Kidney (tissue), 14 donors: ENCODE results near the gene STX3. TPM values are rescaled to one million over a fixed set of nuclear protein-coding genes. Genes with fewer than 3 reads are reported as not detected.

ENCODE experiments used
- DNase-seq, 5 donors: peaks; one replicate each; pipeline ENCODE4 v3.0.0-alpha.2; 2013 to 2020
- FAIRE-seq: peaks from 2 replicates; lab custom pipeline; 2012; peaks lifted over from hg19 to GRCh38; lab: Jason Lieb, UNC
- H3K27ac ChIP-seq, 2 donors: one replicate each; pipeline ENCODE4 v1.7.0; 2013; ENCODE audit warnings: low read depth in 2 of 2, low read length in 2 of 2, inconsistent platforms in 1 of 2
- H3K27me3 ChIP-seq: one replicate; pipeline ENCODE4 v1.7.1; 2013; ENCODE audit warnings: low read length, inconsistent platforms; ENCODE audit not compliant: control insufficient read depth, insufficient read depth
- H3K36me3 ChIP-seq, 3 donors: one replicate each; pipeline versions ENCODE4 v1.7.0 to v1.7.1; 2013; ENCODE audit warnings: low read length in 3 of 3, control low read depth in 1 of 3, inconsistent platforms in 1 of 3; ENCODE audit not compliant: insufficient read depth in 3 of 3, control insufficient read depth in 2 of 3
- H3K4me1 ChIP-seq, 3 donors: one replicate each; pipeline versions ENCODE4 v1.7.0 to v1.7.1; 2013; ENCODE audit warnings: low read length in 3 of 3, inconsistent platforms in 1 of 3, low read depth in 1 of 3; ENCODE audit not compliant: control insufficient read depth in 2 of 3, insufficient read depth in 2 of 3
- H3K4me3 ChIP-seq, 3 donors: one replicate each; pipeline versions ENCODE4 v1.7.0 to v1.8.1; 2013; ENCODE audit warnings: low read length in 3 of 3, control low read depth in 1 of 3, inconsistent platforms in 1 of 3
- H3K9ac ChIP-seq, 3 donors: one replicate each; pipeline versions ENCODE4 v1.7.0 to v1.7.1; 2013; ENCODE audit warnings: low read length in 3 of 3, control low read depth in 1 of 3, inconsistent platforms in 1 of 3
- H3K9me3 ChIP-seq, 3 donors: one replicate each; pipeline versions ENCODE4 v1.7.0 to v1.7.1; 2013; ENCODE audit warnings: low read length in 3 of 3, control low read depth in 1 of 3, inconsistent platforms in 1 of 3; ENCODE audit not compliant: control insufficient read depth in 2 of 3, insufficient read depth in 1 of 3
- intact Hi-C: fragments of 100-400 bp; cut with DNase I; formaldehyde crosslinking; loops from one replicate; pipeline ENCODE4 v1.11.1; 2022
- polyA plus RNA-seq: library from polyadenylated mRNA; stranded (reverse); fragments of 350-450 nt; fragmentation: Illumina TruSeq; extraction: RNeasy Lipid Tissue Mini Kit (QIAGEN cat#74804); gene quantifications from one replicate; pipeline ENCODE4 v1.2.3, GENCODE V29; 2014; ENCODE audit warnings: low read depth, low replicate concordance; ENCODE audit not compliant: insufficient read depth
- total RNA-seq: library from RNA; stranded (reverse); fragmentation: NEBNext Ultra II Directional; extraction: Animal tissue kit (Norgen Biotek cat#: 25700); gene quantifications from one replicate; pipeline ENCODE4 v1.2.1, GENCODE V29; 2021
- TF ChIP-seq, protein P1 (sequence below): IDR thresholded peaks from 3 replicates; pipeline ENCODE4 v1.5.1; 2012; ENCODE audit warnings: mild to moderate bottlenecking, moderate library complexity, borderline replicate concordance; ENCODE audit not compliant: insufficient read depth; ENCODE audit errors: extremely low read depth
- donor health status: control.
- donor health status: control.
- donor health status: control.
- donor health status: control.
- donor health status: control.
- donor health status: DM: yes; HTN: yes; CAD: no.
- donor health status: Normal renal cell carcinoma (clear cell type).

Gene STX3
- total and polyA plus RNA-seq, 2 donors from 2014 or later, result 43.2 to 57.2 TPM

DNA sequence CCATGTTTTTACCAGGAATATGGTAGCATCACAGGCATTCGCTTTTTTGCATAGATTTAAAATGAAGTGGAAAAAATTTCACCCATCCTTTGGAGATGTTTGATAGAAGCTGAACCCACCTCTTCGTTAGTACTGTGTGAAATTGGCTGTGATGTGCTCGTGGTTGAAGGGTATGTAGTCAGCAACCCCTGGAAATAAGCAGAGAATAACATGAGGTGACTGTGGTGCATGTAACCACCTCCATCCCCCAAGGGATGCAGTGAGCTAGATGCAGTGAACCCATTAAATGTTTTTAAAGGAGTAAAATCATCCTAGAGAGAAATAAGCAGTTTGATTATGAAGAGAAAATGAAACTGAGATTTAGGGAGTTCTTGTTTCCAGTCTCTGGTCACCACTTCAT is 74.2 kb downstream of the STX3 start:
- Histone ChIP-seq H3K9me3 (no peaks in the 10 kb centered on the region), H3K9ac (no peak overlapping the region), H3K4me3 (no peak overlapping the region), H3K4me1 (no peaks in the 10 kb centered on the region), H3K27me3 (no peaks in the 10 kb centered on the region), H3K36me3 (no peaks in the 10 kb centered on the region), H3K27ac (no peak overlapping the region)
- intact Hi-C loops, result no loop called here
- TF ChIP-seq, protein P1, sequence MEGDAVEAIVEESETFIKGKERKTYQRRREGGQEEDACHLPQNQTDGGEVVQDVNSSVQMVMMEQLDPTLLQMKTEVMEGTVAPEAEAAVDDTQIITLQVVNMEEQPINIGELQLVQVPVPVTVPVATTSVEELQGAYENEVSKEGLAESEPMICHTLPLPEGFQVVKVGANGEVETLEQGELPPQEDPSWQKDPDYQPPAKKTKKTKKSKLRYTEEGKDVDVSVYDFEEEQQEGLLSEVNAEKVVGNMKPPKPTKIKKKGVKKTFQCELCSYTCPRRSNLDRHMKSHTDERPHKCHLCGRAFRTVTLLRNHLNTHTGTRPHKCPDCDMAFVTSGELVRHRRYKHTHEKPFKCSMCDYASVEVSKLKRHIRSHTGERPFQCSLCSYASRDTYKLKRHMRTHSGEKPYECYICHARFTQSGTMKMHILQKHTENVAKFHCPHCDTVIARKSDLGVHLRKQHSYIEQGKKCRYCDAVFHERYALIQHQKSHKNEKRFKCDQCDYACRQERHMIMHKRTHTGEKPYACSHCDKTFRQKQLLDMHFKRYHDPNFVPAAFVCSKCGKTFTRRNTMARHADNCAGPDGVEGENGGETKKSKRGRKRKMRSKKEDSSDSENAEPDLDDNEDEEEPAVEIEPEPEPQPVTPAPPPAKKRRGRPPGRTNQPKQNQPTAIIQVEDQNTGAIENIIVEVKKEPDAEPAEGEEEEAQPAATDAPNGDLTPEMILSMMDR, result no peak
- no peak for DNase-seq
- FAIRE-seq, result no peak

DNA sequence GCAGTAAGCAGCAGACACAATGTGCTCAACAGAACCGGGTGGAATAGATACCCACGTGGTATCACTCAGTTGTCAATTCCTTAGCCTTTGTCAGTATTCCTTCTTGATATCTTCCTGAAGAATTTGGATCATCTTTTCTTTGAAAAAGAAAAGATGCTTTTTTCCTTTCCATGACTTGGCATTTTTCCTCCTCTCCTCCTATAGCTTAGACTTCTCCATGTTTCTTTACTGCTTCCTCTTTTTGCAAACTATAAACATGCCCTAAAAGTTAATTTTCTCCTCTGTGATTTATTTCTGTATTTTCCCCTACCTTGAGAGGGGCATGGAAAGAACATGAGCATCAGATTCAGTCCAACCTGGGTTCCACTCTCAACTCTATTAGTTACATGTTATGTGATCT is 78.4 kb downstream of the STX3 start:
- H3K9me3 ChIP-seq, result no peaks in the 10 kb centered on the region
- TF ChIP-seq, protein P1, result no peak
- intact Hi-C loops, result no loop called here
- no peak overlapping the region for H3K4me3 ChIP-seq
- H3K4me1 ChIP-seq, result no peaks in the 10 kb centered on the region
- H3K36me3 ChIP-seq, result no peaks in the 10 kb centered on the region
- H3K27me3 ChIP-seq, result no peaks in the 10 kb centered on the region
- FAIRE-seq (no peak), DNase-seq (no peak)
- H3K9ac ChIP-seq, result no peak overlapping the region
- no peak overlapping the region for H3K27ac ChIP-seq

DNA sequence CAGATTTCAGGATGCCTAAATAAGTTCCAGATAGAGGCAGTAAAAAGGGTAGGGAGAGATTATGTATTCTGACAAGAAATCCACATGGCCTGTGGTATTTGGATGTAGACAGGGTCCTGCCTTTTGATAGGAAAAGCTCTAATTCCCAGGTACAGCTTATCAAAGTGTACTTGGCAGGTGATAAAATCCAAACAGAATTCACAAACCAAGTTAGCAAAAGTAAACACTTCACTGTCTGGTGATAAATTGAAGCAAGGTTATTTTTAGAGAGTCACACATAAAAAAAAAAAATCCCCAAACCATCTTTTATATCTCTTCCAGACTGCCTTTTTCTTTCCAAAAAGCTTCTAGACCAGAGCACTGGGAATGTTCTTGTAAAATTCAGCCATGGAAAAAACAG is 84.4 kb downstream of the STX3 start:
- Histone ChIP-seq H3K9me3 (no peaks in the 10 kb centered on the region), H3K27ac (no peak overlapping the region), H3K9ac (no peak overlapping the region), H3K36me3 (no peaks in the 10 kb centered on the region), H3K4me3 (no peak overlapping the region), H3K4me1 (no peaks in the 10 kb centered on the region), H3K27me3 (no peaks in the 10 kb centered on the region)
- DNase-seq (no peak), FAIRE-seq (no peak)
- TF ChIP-seq, protein P1, result no peak
- intact Hi-C loops, result no loop called here

DNA sequence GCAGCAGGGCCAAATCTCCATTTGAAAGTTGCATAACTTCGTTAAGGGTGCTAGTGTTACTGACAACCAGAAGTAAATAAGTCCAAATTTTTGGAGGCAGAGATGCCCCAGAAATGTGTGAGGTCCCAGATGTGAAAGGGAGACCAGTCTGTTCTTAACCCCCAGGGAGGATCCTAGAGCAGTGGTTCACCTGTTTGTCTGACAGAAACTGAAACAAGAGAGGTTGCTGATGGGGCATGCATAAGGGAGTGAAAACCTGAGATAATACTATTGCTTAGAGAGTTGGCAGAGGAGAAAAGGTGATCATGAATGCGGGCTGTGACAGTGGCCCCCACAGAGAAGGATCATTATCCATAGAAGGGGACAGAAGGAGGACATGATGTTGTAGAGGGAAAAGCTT is 86.3 kb downstream of the STX3 start:
- Histone ChIP-seq H3K4me1 (no peaks in the 10 kb centered on the region), H3K9me3 (no peaks in the 10 kb centered on the region), H3K4me3 (no peak overlapping the region), H3K27ac (no peak overlapping the region), H3K27me3 (no peaks in the 10 kb centered on the region), H3K36me3 (no peaks in the 10 kb centered on the region), H3K9ac (no peak overlapping the region)
- TF ChIP-seq, protein P1, result no peak
- intact Hi-C loops, result no loop called here
- no peak for FAIRE-seq
- DNase-seq, result no peak
